AG04449 (cell line): ENCODE results near the gene SCN3A.

ENCODE experiments used
- CTCF ChIA-PET: fragments of 350-600 bp; formaldehyde crosslinking; extraction: SDS; loops from one replicate; lab custom pipeline; 2021; ENCODE audit warnings: antibody characterized with exemption; lab: Yijun Ruan, JAX
- POLR2A ChIA-PET: fragments of 400-600, 350-600 bp; formaldehyde crosslinking; extraction: SDS; loops from one replicate; lab custom pipeline; 2020; ENCODE audit warnings: antibody characterized with exemption, inconsistent platforms; lab: Yijun Ruan, JAX
- DNase-seq: peaks from one replicate; pipeline ENCODE4 v3.0.0-alpha.2; 2010; ENCODE audit warnings: low read depth, low spot score
- H3K4me3 ChIP-seq: 2 replicates; pipeline ENCODE4 v1.5.1; 2011; ENCODE audit warnings: low read depth, mild to moderate bottlenecking, control low read depth, low read length
- CTCF ChIP-seq: IDR thresholded peaks from one replicate; pipeline ENCODE4 v1.5.1; 2011; ENCODE audit warnings: mild to moderate bottlenecking, moderate library complexity, low read length, control low read depth, inconsistent platforms; ENCODE audit not compliant: insufficient read depth; ENCODE audit errors: missing control alignments

Gene SCN3A

GRCh38 chr2:165197346-165197745 is 6.5 kb downstream of the SCN3A start:
- CTCF ChIA-PET = interaction anchor here (1.1 to 1.9 kb wide), 2 partner anchors 55 to 181 kb away, joined by 3 to 7 read pairs; no protein-coding TSS in a partner anchor
- no peak for DNase-seq
- no peak overlapping the region for H3K4me3 ChIP-seq
- no peak for TF ChIP-seq CTCF
- POLR2A ChIA-PET = no interaction called here

- TF ChIP-seq CTCF = no peak
- no peak for DNase-seq
- H3K4me3 ChIP-seq = no peak overlapping the region
- POLR2A ChIA-PET = no interaction called here
- CTCF ChIA-PET = interaction anchor here (0.6 kb wide), 1 partner anchor 180 kb away, joined by 3 read pairs; no protein-coding TSS in a partner anchor
These were observed 7.4 kb downstream of the SCN3A start for GRCh38 chr2:165196411-165196810.

- DNase-seq = no peak
- ChIA-PET POLR2A (no interaction called here), CTCF (no interaction called here)
- H3K4me3 ChIP-seq = no peak overlapping the region
- no peak for TF ChIP-seq CTCF
These were observed 10.6 kb downstream of the SCN3A start for GRCh38 chr2:165193178-165193777.

- ChIA-PET CTCF (no interaction called here), POLR2A (no interaction called here)
- no peak for DNase-seq
- TF ChIP-seq CTCF = no peak
- no peak overlapping the region for H3K4me3 ChIP-seq
These were observed 11.1 kb downstream of the SCN3A start for GRCh38 chr2:165192729-165193128.

- no peak for DNase-seq
- POLR2A ChIA-PET = no interaction called here
- no peak overlapping the region for H3K4me3 ChIP-seq
- CTCF ChIA-PET = interaction anchor here (1.8 kb wide), 1 partner anchor 13 kb away, joined by 7 read pairs; the partner anchor contains the start of gene SCN3A
- no peak for TF ChIP-seq CTCF
These were observed 12.6 kb downstream of the SCN3A start for GRCh38 chr2:165191096-165191728.

- no peak for DNase-seq
- H3K4me3 ChIP-seq = no peak overlapping the region
- ChIA-PET POLR2A (no interaction called here), CTCF (interaction anchor here (1.2 kb wide), 1 partner anchor 19 kb away, joined by 4 read pairs; the partner anchor contains the start of gene SCN3A)
- TF ChIP-seq CTCF = no peak
These were observed 18.2 kb downstream of the SCN3A start for GRCh38 chr2:165185633-165186032.
